Progenitor cell of endocrine pancreas (in vitro differentiated cells): ENCODE data around the gene FUZ. TPM values are rescaled to one million over a fixed set of nuclear protein-coding genes. Genes with fewer than 3 reads are reported as not detected.
A peak's percentile ranks its signal among the peaks of the same experiment; 100 is the strongest.

ENCODE experiments used
- DNase-seq: peaks from one replicate; pipeline ENCODE4 v3.0.0; 2021; ENCODE audit warnings: low spot score; ENCODE audit not compliant: unreplicated experiment
- H3K27ac Mint-ChIP-seq: 2 replicates; pipeline ENCODE4 v1.8.0; 2021; ENCODE audit warnings: mild to moderate bottlenecking, moderate library complexity, mixed read lengths
- H3K27me3 Mint-ChIP-seq: 2 replicates; pipeline ENCODE4 v1.8.0; 2021; ENCODE audit warnings: mixed read lengths
- H3K36me3 Mint-ChIP-seq: 2 replicates; pipeline ENCODE4 v1.8.0; 2022; ENCODE audit warnings: mixed read lengths; ENCODE audit not compliant: insufficient read depth
- H3K4me1 Mint-ChIP-seq: 2 replicates; pipeline ENCODE4 v1.8.0; 2021; ENCODE audit warnings: low read depth, mixed read lengths
- H3K4me3 Mint-ChIP-seq: 2 replicates; pipeline ENCODE4 v1.8.0; 2021; ENCODE audit warnings: low read depth, mild to moderate bottlenecking, moderate library complexity, mixed read lengths
- H3K9me3 Mint-ChIP-seq: 2 replicates; pipeline ENCODE4 v1.8.0; 2021; ENCODE audit warnings: low read depth, mixed read lengths
- CTCF ChIP-seq: fragments of 200-600 bp; sonication (generic); IDR thresholded peaks from one replicate; pipeline ENCODE4 v1.5.0; 2021; ENCODE audit warnings: antibody characterized with exemption, mild to moderate bottlenecking; ENCODE audit not compliant: unreplicated experiment
- total RNA-seq: library from RNA; stranded (reverse); gene quantifications from 2 replicates; pipeline ENCODE4 v1.2.1, GENCODE V29; 2021

The FUZ gene
- total RNA-seq, 1 donor from 2014 or later, result 40.0 TPM

GRCh38 chr19:49774969-49775368 lies 38.1 kb downstream of the FUZ start:
- no peaks in the 10 kb centered on the region for H3K36me3 Mint-ChIP-seq
- no peak overlapping the region for H3K27ac Mint-ChIP-seq
- H3K4me3 Mint-ChIP-seq, result no peak overlapping the region
- peaks cover 3% of the 10 kb centered on the region for H3K4me1 Mint-ChIP-seq
- no peak for TF ChIP-seq CTCF
- no peaks in the 10 kb centered on the region for H3K27me3 Mint-ChIP-seq
- DNase-seq, result no peak
- no peaks in the 10 kb centered on the region for H3K9me3 Mint-ChIP-seq

- no peaks in the 10 kb centered on the region for H3K9me3 Mint-ChIP-seq
- no peak overlapping the region for H3K27ac Mint-ChIP-seq
- no peak overlapping the region for H3K4me3 Mint-ChIP-seq
- H3K27me3 Mint-ChIP-seq, result no peaks in the 10 kb centered on the region
- no peaks in the 10 kb centered on the region for H3K36me3 Mint-ChIP-seq
- no peak for TF ChIP-seq CTCF
- peaks cover 3% of the 10 kb centered on the region for H3K4me1 Mint-ChIP-seq
- DNase-seq, result no peak
These were observed 39.3 kb downstream of the FUZ start for GRCh38 chr19:49773663-49774350.

GRCh38 chr19:49772850-49773432 lies 40.2 kb downstream of the FUZ start:
- TF ChIP-seq CTCF, result no peak
- no peak overlapping the region for H3K4me3 Mint-ChIP-seq
- peaks cover 7% of the 10 kb centered on the region for H3K4me1 Mint-ChIP-seq
- H3K36me3 Mint-ChIP-seq, result no peaks in the 10 kb centered on the region
- no peaks in the 10 kb centered on the region for H3K9me3 Mint-ChIP-seq
- no peak for DNase-seq
- no peaks in the 10 kb centered on the region for H3K27me3 Mint-ChIP-seq
- peak overlapping the region; percentile 93 for H3K27ac Mint-ChIP-seq

- TF ChIP-seq CTCF, result no peak
- DNase-seq, result no peak
- Mint-ChIP-seq H3K4me3 (no peak overlapping the region), H3K9me3 (no peaks in the 10 kb centered on the region), H3K27me3 (no peaks in the 10 kb centered on the region), H3K27ac (no peak overlapping the region), H3K36me3 (no peaks in the 10 kb centered on the region), H3K4me1 (peaks cover 15% of the 10 kb centered on the region)
These were observed 41.4 kb downstream of the FUZ start for GRCh38 chr19:49771674-49772139.

GRCh38 chr19:49770529-49770928 lies 42.6 kb downstream of the FUZ start:
- no peak for DNase-seq
- H3K4me1 Mint-ChIP-seq, result peaks cover 16% of the 10 kb centered on the region
- TF ChIP-seq CTCF, result no peak
- H3K9me3 Mint-ChIP-seq, result no peaks in the 10 kb centered on the region
- H3K27me3 Mint-ChIP-seq, result no peaks in the 10 kb centered on the region
- no peaks in the 10 kb centered on the region for H3K36me3 Mint-ChIP-seq
- no peak overlapping the region for H3K4me3 Mint-ChIP-seq
- no peak overlapping the region for H3K27ac Mint-ChIP-seq
